ENCODE measurements around the gene TMEM161A.
"Not testable (repeated sequence)": the region's sequence is repeated elsewhere in the genome, so short reads cannot be mapped to it uniquely, and the experiment has no call there.

The TMEM161A gene

DNA sequence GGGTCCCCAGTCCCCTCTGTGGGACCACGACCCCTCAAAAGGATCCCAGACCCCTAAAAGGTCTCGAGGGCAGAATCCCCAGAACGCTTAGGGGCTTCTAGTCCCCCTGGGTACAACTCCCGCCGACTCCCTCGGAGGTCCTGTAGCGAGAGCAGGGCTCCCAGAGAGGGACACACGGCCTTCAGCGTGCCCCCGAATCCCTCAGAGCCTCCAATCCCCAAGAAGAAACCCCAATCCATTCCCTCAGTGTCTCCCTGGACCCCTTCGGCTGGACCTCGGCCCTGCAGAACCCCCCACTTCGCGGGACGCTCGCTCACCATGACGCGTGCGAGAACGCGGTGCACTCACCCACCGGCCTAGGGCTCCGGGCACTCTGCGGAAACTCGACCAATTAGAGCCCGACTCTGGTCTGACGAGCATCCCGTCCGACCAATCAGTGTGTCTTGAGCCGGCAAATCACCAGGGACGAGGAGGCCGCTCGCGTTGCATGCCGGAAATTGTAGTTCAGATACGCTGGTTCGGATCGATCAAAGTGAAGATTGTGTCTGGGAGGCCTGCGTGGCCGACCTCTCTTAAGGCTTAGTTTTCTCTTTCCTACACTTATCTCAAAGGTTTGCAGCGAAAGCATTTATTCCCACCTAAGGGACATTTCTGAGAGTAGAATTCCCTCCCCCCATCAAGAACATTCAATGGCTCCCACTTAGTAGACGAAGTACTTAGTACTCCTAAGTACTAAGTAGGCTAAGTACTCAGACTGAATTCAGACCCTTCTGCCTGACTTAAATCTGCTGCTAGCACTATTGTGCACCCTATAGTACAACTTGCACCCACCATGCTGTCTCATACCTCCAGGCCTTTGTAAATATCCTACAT is at the start of gene TMEM161A:
Gene TMEM161A (minus strand): TSS at position 370 of the 873 bp plus-strand sequence. CDS start 50 bp downstream, at position 320.
- peak; percentile 97 for DNase-seq (ENCODE audit: low spot score)

DNA sequence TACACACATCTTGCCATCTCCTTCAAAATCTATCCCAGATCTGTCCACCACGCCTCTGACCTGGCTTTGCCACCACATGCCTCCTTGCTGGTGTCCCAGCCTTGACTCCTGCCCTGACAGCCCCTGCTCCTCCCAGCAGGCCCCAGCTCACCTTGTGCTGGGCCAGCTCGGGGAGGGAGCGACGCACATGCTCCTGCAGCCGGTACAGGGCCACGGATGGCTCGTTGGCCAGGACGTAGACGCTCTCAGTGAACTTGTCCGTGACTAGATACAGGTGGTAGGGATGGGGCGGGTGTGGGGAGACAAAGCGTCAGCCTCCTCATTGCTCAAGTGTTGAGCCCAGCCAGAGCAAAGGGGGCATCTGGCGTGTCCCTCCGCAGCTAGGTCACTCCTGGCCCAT is 48.5 kb upstream of the TMEM161A start:
- no peak for DNase-seq (ENCODE audit: low spot score)

DNA sequence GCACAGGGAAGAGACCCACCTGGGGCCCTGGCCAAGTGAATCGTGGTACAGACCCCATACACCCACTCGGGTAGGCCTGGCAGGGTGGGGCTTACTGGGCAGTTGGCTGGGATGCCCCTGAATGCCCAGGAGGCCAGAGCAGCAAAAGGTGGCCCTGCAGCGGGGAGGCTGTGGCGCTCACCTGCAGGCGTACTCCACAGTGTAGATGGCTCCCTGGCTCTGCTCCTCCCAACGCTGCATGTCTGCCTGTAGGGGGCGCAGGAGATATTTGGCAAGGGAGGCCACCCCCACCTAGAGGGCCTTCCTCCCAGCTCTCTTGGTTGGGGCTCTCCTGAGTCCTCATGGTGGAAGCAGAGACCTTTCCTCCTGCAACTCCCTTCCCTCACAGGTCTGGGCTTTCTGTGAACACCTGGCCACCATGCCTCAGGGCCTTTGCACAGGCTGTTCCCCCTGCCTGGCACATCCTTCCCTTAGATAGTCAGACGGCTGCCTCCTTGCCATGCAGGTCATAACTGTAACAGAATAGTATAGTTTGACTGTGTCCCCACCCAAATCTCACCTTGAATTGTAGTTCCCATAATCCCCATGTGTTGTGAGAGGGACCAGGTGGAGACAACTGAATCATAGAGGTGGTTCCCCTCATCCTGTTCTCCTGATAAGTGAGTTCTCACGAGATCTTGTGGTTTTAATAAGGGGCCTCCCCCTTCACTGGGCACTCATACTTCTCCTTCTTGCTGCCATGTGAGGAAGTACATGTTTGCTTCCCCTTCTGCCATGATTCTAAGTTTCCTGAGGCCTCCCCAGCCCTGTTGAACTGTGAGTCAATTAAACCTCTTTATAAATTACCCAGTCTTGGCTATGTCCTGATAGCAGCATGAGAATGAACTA is 47.8 kb upstream of the TMEM161A start:
- DNase-seq (ENCODE audit: low spot score), result peak; percentile 62

DNA sequence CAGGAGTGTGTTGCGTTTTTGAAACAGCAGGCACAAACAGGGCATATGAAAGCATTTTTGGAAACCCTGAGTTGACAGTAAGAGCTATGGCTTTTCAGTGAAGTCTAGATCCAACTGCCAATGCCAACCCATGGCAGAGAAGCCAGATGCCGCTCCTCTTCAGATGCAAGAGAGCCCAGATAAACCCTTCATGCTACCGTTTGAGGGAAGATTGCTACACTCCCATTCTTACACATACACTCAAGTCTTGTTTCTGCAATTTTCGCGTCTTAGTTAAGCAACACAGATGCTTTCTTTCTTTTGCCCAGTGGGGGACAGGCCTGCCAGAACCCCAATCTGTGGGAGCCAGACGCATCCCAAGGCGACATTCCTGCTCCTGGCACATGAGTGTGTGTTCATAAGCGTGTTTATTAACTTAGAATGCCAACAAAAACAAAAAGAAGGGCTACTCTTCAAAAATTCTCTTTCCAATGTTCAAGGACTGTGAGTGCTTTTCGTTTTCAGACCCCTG is 43.3 kb upstream of the TMEM161A start:
- no peak for DNase-seq (ENCODE audit: low spot score)

DNA sequence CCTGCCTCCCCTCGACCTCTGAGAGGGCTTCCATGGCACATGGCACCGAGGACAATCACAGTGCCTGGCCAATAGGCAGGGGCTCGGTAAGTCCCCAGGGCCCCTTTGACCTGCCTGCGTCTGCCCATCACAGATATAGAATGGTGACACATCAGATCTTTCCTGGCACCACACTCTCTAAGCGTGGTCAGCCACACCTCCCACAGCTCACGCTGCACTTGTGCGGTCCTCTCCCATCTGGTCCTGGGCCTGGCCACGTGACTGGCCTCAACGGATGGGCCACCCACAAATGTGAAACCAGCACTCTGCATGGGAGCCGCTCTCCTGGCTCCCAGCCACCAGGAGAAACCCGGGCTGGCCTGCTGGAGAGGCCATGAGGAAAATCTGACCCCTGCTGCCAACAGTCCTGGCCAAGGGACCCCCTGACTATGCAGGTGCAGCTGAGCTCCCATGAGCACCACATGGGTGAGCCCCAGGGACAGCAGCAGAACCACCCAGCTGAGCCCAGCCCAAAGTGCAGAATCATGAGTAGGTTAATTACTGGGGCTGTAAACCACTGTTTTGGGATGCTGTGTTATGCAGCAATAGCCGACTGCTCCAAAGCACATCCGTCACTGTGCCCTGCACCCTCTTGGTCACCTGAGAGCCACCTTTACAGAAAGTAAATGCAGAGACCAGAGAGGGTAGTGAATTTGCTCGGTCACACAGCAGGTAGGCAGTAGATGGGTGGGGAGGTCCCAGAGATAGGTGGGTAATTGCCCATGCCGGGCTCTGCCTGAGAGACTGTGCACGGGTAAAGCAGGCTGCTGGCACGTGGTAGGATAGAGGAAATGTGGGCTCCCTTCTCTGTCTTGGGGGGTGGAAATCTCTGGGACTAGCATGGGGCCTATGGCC is 41.5 kb upstream of the TMEM161A start:
- no peak for DNase-seq (ENCODE audit: low spot score)

DNA sequence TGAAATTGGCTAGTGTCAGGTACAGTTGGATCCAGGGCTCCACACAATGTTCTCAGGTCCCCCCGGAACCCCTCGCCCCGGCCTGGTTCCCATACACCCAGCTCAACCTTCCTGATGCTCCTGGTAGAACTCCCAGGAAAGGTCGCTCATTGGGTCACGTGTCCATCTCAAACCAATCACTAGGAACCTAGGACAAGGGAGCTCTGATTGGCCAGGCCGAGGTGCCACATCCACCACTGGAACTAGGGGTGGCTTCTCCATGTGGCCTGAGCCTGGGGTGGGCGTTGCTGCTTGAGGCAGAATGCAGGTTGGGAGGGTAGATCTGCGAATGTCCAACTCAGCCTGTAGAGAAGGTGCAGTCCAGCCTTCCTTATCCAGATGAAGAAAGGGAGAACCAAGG is 38.7 kb upstream of the TMEM161A start:
- no peak for DNase-seq (ENCODE audit: low spot score)

DNA sequence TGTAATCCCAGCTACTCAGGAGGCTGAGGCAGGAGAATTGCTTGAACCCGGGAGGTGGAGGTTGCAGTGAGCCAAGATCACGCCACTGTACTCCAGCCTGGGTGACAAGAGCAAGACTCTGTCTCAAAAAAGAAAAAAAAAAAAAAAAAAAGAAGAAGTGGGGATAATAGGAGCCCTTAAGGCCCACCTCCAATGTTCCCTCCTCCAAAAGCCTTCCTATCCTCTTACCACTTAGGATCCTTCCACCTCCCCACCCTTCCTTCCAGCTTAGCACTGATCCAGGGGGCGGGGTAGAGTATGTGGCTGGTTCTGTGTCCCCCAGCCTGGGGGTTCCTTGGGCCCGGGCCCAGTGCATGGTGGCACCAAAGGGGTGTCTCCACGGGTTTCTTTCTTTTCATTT is 35.0 kb upstream of the TMEM161A start:
- DNase-seq (ENCODE audit: low spot score), result not testable (repeated sequence)

DNA sequence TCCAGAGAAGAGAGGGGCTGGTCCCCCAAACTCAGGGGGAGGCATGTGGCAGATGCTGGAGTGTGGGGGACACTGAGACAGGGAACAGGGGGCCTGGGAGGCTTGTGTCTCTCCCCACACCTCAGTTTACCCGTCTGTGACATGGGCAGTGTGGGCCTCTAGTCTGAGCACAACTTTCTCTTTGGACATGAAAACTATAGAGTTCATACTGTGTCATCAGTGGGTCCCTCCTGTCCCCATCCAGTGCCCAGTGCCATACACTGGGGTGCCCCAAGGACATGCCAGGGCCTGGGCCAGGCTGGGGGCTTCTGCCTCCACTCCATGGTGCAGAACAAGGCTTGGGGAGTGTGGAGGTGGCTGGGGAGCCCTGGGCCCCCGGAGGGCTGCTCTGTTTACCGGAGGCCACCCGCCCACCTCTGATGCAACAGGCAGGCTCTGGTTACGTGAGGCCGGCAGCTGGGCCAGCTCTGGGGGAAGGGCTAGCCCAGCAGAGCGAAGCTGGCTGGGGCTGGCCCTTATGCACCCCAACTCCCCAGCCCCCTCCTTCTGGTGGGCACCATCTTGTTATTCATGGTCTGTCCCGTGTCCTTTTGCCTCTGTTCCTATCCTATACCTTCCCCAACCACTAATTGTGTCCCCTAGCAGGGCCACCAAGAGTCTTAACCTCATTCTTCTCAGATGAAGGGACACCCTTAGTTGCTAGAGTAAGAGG is 33.7 kb upstream of the TMEM161A start:
- DNase-seq (ENCODE audit: low spot score), result no peak

DNA sequence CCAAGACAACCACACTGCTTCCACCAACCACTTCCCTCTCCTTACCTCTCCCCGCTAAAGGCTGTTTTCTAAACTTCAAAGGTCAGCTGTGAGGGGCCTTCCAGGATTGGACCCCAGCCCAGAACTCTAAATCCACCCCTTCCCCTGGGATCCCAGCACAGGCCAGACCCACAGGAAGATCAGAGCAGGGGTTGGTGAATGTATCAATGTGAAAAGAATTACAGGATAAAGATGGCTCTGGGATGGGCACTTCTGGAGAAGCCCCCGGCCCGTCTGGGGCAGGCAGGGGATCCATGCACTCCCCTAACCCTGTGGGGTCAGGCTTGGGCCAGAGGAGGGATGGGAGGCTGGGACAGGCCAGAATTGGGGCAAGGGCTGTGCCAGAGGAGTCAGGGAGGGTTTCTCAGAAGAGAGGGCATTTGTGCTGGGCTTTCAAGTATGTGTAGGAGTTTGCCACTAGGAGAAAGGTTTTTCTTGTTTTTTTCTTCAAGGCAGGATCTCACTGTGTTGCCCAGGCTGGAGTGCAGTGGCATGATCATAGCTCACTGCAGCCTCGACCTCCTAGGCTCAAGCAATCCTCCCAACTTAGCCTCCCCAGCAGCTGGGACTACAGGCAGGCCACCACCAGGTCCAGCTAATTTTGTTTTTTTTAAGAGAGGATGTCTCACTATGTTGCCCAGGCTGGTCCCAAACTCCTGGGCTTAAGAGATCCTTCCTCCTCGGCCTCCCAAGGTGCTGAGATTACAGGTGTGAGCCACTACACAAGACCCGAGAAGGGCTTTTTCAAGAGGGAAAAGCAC is 32.8 kb upstream of the TMEM161A start:
- no peak for DNase-seq (ENCODE audit: low spot score)

DNA sequence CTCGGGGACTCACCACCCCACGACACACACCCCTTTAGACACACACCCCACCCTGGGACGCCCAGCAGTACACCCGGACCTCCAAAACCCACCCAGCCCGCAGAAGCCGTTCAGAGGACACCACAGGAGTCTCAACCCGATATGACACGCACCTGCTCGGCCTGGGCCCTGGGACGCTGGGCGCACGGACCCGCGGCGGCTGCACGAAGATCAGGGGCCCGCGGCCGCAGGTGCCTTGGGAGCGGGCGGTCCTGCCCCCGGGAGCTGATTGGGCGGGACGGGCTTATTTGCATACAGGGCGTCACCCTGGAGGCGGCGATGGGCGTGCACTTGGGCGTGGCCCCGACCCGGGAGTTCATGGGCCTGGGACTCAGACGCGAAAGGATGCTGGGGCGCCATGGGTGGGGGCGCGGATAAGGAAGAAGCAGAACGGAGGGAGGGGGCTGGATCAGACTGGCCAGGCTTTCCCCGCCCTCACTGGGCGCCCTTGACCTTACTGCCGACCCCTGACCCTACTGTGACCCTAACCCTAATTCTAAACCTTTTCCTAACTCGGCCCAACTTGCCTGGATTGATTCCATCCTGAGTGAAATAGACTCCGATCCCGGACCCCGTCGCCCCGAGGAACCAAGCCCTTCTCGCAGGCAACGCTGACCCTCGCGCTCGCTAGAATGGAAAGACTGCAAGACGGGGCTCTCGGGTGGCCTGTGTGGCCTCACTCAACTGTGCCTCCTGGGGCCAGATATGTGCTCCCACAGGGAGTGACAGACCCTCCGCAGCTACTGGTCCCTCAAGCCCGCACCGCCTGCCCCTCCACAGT is 32.0 kb upstream of the TMEM161A start, which contains the start of gene MEF2B:
Gene MEF2B (minus strand): TSS at position 211 of the 820 bp plus-strand sequence. CDS start 19,528 bp downstream, outside the sequence.
- peak; percentile 65 for DNase-seq (ENCODE audit: low spot score)

DNA sequence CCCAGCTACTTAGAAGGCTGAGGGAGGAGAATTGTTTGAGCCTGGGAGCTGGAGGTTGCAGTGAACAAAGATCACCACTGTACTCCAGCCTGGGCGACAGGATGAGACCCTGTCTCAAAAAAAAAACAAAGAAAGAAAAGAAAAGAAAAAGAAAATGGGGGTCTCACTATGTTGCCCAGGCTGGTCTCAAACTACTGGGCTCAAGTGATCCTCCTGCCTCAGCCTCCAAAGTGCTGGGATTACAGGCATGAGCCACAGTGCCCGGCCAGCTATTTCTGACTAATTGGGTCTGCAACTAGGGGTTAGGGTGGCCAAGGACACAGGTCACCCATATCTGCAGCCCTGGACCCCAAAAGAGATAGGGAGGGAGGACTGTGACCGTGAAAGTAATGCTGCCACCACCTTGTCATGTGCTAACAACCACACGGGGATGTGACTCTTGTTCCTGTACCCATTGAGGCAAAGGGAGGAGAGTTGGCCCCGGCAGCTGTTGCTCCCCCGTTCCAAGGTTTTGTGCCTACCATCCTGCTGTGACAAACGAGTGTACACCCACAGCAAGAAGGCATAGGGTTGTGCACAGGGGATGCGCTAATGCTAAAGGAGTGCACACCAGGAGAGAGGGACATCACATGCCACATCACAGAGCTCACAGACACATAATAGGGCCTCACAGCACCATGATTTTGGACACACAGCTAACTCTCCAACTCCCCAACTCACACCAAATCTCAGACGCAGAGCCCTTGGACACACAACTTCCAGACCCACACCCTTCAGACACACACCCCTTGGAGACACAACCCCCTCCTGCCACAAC is 31.2 kb upstream of the TMEM161A start:
- no peak for DNase-seq (ENCODE audit: low spot score)

DNA sequence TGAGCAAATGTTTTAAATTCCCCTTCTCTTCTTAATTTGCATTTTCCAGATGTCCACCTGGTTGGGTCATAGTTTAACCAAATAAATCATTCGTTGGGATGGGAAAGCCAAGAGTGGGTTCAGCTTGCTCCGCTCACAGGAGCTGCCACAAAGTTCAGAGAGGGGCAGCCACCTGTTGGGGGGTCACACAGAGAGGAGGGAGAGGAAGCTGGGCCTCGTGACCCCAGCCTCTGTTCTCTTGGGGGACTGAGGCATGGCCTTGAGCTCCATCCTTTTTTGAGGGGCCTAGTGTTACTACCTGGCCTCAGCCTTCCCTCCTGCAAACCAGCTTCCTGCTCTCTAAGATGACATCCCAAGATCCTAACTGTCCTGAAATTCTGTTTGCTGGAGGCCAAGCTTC is 29.3 kb upstream of the TMEM161A start:
- no peak for DNase-seq (ENCODE audit: low spot score)

DNA sequence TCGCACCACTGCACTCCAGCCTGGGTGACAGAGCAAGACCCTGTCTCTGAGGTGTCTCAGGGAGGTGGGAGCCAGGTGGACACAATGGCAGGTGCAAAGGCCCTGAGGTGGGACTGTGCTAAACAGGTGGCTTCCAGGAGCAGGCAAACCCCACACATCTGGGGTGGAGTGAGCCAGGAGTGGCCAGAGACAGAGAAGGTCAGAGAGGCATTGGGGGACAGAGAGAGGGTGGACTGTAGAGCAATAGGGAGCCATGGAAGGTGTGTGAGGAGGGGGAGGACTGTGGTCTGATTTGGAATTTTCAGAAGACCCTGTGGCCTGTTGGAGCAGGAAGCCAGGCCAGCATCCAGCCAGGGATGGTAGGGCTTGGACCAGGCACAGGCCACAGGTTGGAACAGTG is 27.1 kb upstream of the TMEM161A start:
- DNase-seq (ENCODE audit: low spot score), result no peak

DNA sequence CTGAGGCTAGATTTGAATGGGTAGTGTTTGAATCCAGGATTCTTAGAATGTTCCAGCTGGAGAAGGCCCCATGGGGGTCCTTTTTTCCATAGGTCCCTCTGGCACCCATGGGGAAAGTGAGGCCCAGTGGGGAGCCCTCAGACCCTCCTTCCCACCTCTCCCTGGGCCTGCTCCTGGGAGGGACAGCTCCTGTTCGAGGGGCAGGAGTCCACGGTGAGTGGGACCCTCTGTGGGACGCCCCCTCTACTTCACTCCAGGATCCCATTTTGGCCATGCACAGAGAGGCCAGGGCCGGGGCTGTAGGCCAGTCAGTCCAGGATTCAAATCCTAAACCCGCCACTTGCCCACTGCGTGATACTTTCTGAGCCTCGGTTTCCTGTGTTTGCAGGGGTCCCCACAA is 24.2 kb upstream of the TMEM161A start:
- DNase-seq (ENCODE audit: low spot score), result no peak

DNA sequence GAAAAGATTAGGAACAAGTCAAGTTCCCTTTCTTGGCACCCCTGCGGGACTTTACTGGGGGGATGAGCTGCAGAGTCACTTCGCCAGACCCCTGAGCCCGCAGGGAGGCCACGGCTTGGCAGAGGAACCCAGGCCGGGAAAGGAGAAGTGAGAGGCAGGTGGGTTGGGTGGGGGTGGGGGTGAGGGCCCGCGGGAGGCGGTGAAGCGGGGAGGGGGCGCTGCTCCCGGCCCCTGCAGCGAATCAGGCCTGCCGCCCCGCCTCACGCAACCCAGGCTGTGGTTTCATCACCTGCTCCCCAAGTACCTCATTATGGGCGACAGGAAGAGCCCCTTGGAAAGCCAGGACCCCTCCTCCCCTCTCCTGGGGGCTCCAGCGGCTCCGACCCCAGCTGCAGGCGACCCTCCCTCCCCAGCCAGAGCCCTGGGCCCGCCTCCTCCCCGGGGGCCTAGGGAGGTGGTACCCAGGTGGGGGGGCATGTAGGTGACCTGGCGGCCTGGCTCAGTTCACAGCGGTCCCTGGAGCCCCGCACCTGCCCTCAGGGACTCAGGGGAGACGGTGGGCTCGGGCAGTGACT is 22.3 kb upstream of the TMEM161A start:
- no peak for DNase-seq (ENCODE audit: low spot score)

DNA sequence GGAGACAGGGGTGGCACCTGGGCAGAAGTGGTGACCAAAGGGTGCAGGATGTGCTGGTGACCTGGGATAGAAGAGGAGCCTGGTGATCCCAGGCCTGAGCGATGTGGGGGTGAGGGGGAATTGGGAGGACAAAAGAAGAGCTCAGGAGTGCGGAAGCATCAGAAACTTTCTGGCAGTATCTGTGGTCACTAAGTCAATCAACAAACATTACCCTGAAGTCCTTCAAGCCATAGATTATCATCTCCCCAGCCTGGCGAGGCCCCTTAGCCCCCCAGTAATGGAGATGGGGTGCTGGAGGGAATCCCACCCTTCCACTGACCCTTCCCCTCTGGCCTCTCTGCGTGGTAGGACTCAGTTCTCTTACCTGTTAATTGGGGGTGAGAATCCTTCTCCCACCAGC is 21.3 kb upstream of the TMEM161A start:
- DNase-seq (ENCODE audit: low spot score), result no peak

DNA sequence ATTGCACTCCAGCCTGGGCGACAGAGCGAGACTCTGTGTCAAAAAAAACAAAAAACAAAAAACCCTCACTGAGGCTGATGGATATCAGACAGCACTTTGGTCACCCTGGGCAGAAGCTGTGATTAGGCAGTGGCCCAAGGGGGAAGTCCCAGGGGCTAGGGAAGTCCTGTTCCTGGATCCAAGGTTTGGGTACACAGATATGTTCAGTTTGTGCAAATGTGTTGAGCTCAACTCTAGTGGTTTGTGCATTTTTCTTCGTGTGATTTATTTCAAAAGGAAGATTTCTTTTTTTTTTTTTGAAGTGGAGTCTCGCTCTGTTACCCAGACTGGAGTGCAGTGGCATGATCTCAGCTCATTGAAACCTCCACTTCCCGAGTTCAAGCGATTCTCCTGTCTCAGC is 19.5 kb upstream of the TMEM161A start:
- DNase-seq (ENCODE audit: low spot score), result no peak
